ENCODE results near the gene TRABD2B. TPM values are rescaled to one million over a fixed set of nuclear protein-coding genes. Genes with fewer than 3 reads are reported as not detected.

The TRABD2B gene
- total RNA-seq, 1 experiment from 2014 or later, result not detected

DNA sequence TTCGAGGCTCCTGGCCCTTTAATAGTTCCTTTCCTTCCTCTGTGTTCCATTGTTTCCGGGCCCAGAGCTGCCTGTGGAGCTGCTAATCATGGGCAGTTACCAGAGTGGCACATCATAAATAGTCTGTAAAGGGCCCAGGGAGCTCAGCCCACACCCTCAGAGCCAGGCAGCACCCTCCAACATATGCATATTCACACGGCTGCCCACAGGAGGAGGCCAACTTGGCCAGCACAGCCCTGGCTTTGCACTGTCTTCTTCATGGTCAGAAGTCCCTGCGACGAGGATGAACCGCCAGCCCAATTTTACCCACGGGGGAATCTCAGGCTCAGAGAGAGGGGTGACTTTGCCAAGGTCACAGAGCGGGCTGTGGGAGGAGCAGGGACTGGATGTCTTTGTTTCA is 172.5 kb downstream of the TRABD2B start:
- BruUV-seq (replicated peaks), result no TSS peak
- Histone ChIP-seq H3K4me3 (ENCODE audit: low read depth, low read length, poor library complexity, severe bottlenecking) (no peak overlapping the region), H3K9me3 (ENCODE audit: low read depth, low read length, poor library complexity, severe bottlenecking) (no peaks in the 10 kb centered on the region), H3K27me3 (replicated peaks; ENCODE audit: insufficient read depth, low read depth, low read length, poor library complexity) (peaks cover 2% of the 10 kb centered on the region), H3K36me3 (ENCODE audit: insufficient read depth, low read length, poor library complexity, severe bottlenecking) (no peaks in the 10 kb centered on the region), H3K4me1 (ENCODE audit: insufficient read depth, low read length, poor library complexity, severe bottlenecking) (no peaks in the 10 kb centered on the region), H3K27ac (ENCODE audit: low read depth, low read length, poor library complexity, severe bottlenecking) (no peak overlapping the region)
- POLR2A ChIA-PET (ENCODE audit: low non-redundant PET), result no interaction called here
- DNase-seq (ENCODE audit: low spot score), result no peak
- TF ChIP-seq, protein P1, sequence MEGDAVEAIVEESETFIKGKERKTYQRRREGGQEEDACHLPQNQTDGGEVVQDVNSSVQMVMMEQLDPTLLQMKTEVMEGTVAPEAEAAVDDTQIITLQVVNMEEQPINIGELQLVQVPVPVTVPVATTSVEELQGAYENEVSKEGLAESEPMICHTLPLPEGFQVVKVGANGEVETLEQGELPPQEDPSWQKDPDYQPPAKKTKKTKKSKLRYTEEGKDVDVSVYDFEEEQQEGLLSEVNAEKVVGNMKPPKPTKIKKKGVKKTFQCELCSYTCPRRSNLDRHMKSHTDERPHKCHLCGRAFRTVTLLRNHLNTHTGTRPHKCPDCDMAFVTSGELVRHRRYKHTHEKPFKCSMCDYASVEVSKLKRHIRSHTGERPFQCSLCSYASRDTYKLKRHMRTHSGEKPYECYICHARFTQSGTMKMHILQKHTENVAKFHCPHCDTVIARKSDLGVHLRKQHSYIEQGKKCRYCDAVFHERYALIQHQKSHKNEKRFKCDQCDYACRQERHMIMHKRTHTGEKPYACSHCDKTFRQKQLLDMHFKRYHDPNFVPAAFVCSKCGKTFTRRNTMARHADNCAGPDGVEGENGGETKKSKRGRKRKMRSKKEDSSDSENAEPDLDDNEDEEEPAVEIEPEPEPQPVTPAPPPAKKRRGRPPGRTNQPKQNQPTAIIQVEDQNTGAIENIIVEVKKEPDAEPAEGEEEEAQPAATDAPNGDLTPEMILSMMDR (conservative IDR thresholded peaks at IDR 0.05; ENCODE audit: low read depth, low read length), result no peak
- no peak for TF ChIP-seq EZH2 (IDR thresholded peaks at IDR 0.05; ENCODE audit: borderline replicate concordance, low read depth, low read length, poor library complexity, severe bottlenecking)
- intact Hi-C loops (cut with micrococcal nuclease; ENCODE audit: unreplicated experiment), result no loop called here
- CTCF ChIA-PET, result interaction anchor here (0.7 kb wide), 1 partner anchor 78 kb away, joined by 3 read pairs; no protein-coding TSS in a partner anchor

DNA sequence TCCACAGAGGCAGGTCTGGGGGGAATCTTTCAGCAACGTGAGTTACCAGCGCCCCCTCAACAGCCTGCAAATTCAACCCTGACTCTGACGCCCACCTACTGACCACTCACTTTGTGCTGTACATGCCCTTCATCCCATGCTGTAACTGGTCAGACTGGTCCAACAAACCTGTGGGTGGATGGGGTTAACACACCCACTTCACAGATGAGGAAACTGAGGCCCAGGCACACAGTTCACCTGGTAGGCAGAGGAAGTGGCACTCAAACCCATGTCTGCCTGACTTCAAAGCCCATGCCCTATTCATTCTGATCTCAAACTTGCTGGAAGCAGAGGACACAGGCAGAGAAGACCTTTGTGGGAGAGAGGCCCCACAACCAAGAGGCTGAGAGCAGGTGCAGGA is 172.9 kb downstream of the TRABD2B start:
- no peaks in the 10 kb centered on the region for H3K4me1 ChIP-seq (ENCODE audit: insufficient read depth, low read length, poor library complexity, severe bottlenecking)
- ChIA-PET CTCF (no interaction called here), POLR2A (ENCODE audit: low non-redundant PET) (no interaction called here)
- no peak for TF ChIP-seq EZH2 (IDR thresholded peaks at IDR 0.05; ENCODE audit: borderline replicate concordance, low read depth, low read length, poor library complexity, severe bottlenecking)
- TF ChIP-seq, protein P1 (conservative IDR thresholded peaks at IDR 0.05; ENCODE audit: low read depth, low read length), result no peak
- DNase-seq (ENCODE audit: low spot score), result no peak
- H3K27ac ChIP-seq (ENCODE audit: low read depth, low read length, poor library complexity, severe bottlenecking), result no peak overlapping the region
- no peaks in the 10 kb centered on the region for H3K27me3 ChIP-seq (replicated peaks; ENCODE audit: insufficient read depth, low read depth, low read length, poor library complexity)
- intact Hi-C loops (cut with micrococcal nuclease; ENCODE audit: unreplicated experiment), result no loop called here
- no peak overlapping the region for H3K4me3 ChIP-seq (ENCODE audit: low read depth, low read length, poor library complexity, severe bottlenecking)
- no peaks in the 10 kb centered on the region for H3K9me3 ChIP-seq (ENCODE audit: low read depth, low read length, poor library complexity, severe bottlenecking)
- no TSS peak for BruUV-seq (replicated peaks)
- no peaks in the 10 kb centered on the region for H3K36me3 ChIP-seq (ENCODE audit: insufficient read depth, low read length, poor library complexity, severe bottlenecking)

DNA sequence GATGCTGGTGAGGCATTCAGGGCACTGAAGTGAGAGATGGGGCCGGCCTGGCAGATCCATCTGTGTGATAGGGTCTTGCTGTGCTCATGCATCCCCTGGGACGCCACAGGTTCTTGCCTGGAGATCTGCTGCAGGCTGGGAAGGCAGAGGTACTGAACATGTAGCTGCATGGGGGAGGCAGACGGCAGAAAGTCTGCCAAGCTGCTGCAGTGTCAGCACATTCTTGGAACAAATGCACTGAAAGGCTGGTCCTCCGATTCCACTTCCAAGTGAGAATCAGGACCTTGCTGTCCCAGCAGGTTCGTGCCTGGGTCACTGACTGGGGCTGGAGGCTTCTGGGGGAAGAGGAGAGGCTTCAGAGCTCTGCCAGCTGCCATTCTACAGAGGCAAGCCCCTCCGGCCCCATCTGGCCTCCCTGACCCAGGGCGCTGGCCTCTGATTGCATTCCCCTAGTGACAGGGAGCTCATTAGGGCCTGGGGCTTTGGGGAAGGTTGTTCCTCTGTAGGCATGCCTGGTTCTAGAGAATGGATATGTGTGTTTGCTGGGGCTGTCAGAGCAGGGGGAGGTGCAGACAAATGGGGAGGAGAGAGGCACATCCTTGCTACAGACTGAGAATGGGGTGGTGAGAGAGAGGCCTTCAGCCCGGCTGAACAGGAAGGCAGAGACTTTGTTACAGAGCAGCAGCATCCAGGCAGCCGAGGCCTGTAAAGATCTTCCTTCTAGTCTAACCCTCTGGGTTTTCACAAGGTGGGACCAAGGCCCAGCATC is 174.0 kb downstream of the TRABD2B start:
- H3K36me3 ChIP-seq (ENCODE audit: insufficient read depth, low read length, poor library complexity, severe bottlenecking), result no peaks in the 10 kb centered on the region
- H3K4me3 ChIP-seq (ENCODE audit: low read depth, low read length, poor library complexity, severe bottlenecking), result no peak overlapping the region
- no peaks in the 10 kb centered on the region for H3K4me1 ChIP-seq (ENCODE audit: insufficient read depth, low read length, poor library complexity, severe bottlenecking)
- TF ChIP-seq, protein P1 (conservative IDR thresholded peaks at IDR 0.05; ENCODE audit: low read depth, low read length), result no peak
- TF ChIP-seq EZH2 (IDR thresholded peaks at IDR 0.05; ENCODE audit: borderline replicate concordance, low read depth, low read length, poor library complexity, severe bottlenecking), result no peak
- DNase-seq (ENCODE audit: low spot score), result no peak
- H3K27ac ChIP-seq (ENCODE audit: low read depth, low read length, poor library complexity, severe bottlenecking), result no peak overlapping the region
- no peaks in the 10 kb centered on the region for H3K27me3 ChIP-seq (replicated peaks; ENCODE audit: insufficient read depth, low read depth, low read length, poor library complexity)
- POLR2A ChIA-PET (ENCODE audit: low non-redundant PET), result no interaction called here
- CTCF ChIA-PET, result no interaction called here
- H3K9me3 ChIP-seq (ENCODE audit: low read depth, low read length, poor library complexity, severe bottlenecking), result no peaks in the 10 kb centered on the region
- intact Hi-C loops (cut with micrococcal nuclease; ENCODE audit: unreplicated experiment), result no loop called here
- BruUV-seq (replicated peaks), result no TSS peak

All from A673 (cell line).